Astrocyte of the spinal cord (primary cell): ENCODE data around the gene ARHGAP36.

Source experiments
- DNase-seq: peaks from one replicate; pipeline ENCODE4 v3.0.0; 2011; ENCODE audit warnings: low read depth, low spot score
- H3K4me3 ChIP-seq: 2 replicates; pipeline ENCODE4 v1.5.1; 2011; ENCODE audit warnings: low read depth, mild to moderate bottlenecking, low read length, moderate library complexity
- CTCF ChIP-seq: IDR thresholded peaks from 2 replicates; pipeline ENCODE4 v1.5.1; 2012; ENCODE audit warnings: low read depth, mild to moderate bottlenecking, low read length, inconsistent platforms
- in situ Hi-C: cut with HindIII; loops from 2 replicates; pipeline ENCODE4 v1.10.0; 2017; ENCODE audit warnings: low sequenced_read_pairs

Gene ARHGAP36

GRCh38 chrX:131058136-131058868 is at the start of gene ARHGAP36:
TSS of gene ARHGAP36 (plus strand) at chrX:131058346. CDS start at chrX:131081666, 23,320 bp downstream.
- H3K4me3 ChIP-seq: no peak within 1 kb of the TSS
- in situ Hi-C loops: no loop called here
- no peak for DNase-seq
- no peak for TF ChIP-seq CTCF

- in situ Hi-C loops: no loop called here
- no peak for DNase-seq
- TF ChIP-seq CTCF: no peak
- H3K4me3 ChIP-seq: no peak overlapping the region
Observed at GRCh38 chrX:131010186-131010585, 48.0 kb upstream of the ARHGAP36 start.

GRCh38 chrX:131025336-131025735 is 32.8 kb upstream of the ARHGAP36 start:
- H3K4me3 ChIP-seq: no peak overlapping the region
- DNase-seq: no peak
- no peak for TF ChIP-seq CTCF
- in situ Hi-C loops: no loop called here

GRCh38 chrX:131032354-131033230 is 25.6 kb upstream of the ARHGAP36 start:
- no peak overlapping the region for H3K4me3 ChIP-seq
- no peak for TF ChIP-seq CTCF
- in situ Hi-C loops: no loop called here
- no peak for DNase-seq

GRCh38 chrX:131034063-131034462 is 24.1 kb upstream of the ARHGAP36 start:
- DNase-seq: no peak
- in situ Hi-C loops: no loop called here
- no peak for TF ChIP-seq CTCF
- H3K4me3 ChIP-seq: no peak overlapping the region

- DNase-seq: no peak
- no peak for TF ChIP-seq CTCF
- in situ Hi-C loops: no loop called here
- H3K4me3 ChIP-seq: no peak overlapping the region
Observed at GRCh38 chrX:131040781-131041180, 17.4 kb upstream of the ARHGAP36 start.
